DOHH2 (cell line): ENCODE measurements around the gene HELZ.

Experiments used
- H3F3A ChIP-seq: fragments of 200-600 bp; sonication (generic), shearing (Covaris generic); 2 replicates; pipeline ENCODE4 v1.6.0; 2016; ENCODE audit warnings: antibody characterized with exemption, mild to moderate bottlenecking; ENCODE audit not compliant: control insufficient read depth, insufficient read depth
- H3K27ac ChIP-seq: fragments of 200-600 bp; sonication (generic); 2 replicates; pipeline ENCODE4 v1.5.1; 2014; ENCODE audit warnings: low read depth, mild to moderate bottlenecking, low read length, moderate library complexity
- H3K27me3 ChIP-seq: fragments of 200-600 bp; sonication (generic); 2 replicates; pipeline ENCODE4 v1.6.1; 2014; ENCODE audit warnings: mild to moderate bottlenecking, low read length, mixed read lengths; ENCODE audit not compliant: control insufficient read depth
- H3K36me3 ChIP-seq: fragments of 200-600 bp; sonication (generic); 2 replicates; pipeline ENCODE4 v1.6.1; 2014; ENCODE audit warnings: mild to moderate bottlenecking, low read length, moderate library complexity, mixed read lengths; ENCODE audit not compliant: control insufficient read depth
- H3K4me1 ChIP-seq: fragments of 200-600 bp; sonication (generic); 2 replicates; pipeline ENCODE4 v1.6.1; 2014; ENCODE audit warnings: mild to moderate bottlenecking, low read length, mixed read lengths; ENCODE audit not compliant: control insufficient read depth
- H3K4me2 ChIP-seq: fragments of 200-600 bp; sonication (generic); 2 replicates; pipeline ENCODE4 v1.6.0; 2014; ENCODE audit warnings: mild to moderate bottlenecking, low read length, moderate library complexity
- H3K4me3 ChIP-seq: fragments of 200-600 bp; sonication (generic); 2 replicates; pipeline ENCODE4 v1.5.1; 2014; ENCODE audit warnings: mild to moderate bottlenecking, low read length, mixed read lengths
- H3K79me2 ChIP-seq: fragments of 200-600 bp; sonication (generic); 2 replicates; pipeline ENCODE4 v1.6.1; 2014; ENCODE audit warnings: mild to moderate bottlenecking, low read length, mixed read lengths; ENCODE audit not compliant: control insufficient read depth
- H3K9me2 ChIP-seq: fragments of 200-600 bp; sonication (generic); replicated peaks from 2 replicates; pipeline ENCODE4 v1.6.1; 2014; ENCODE audit warnings: mild to moderate bottlenecking, low read length, mixed read lengths; ENCODE audit not compliant: control insufficient read depth
- H3K9me3 ChIP-seq: fragments of 200-600 bp; sonication (generic); 2 replicates; pipeline ENCODE4 v1.6.1; 2014; ENCODE audit warnings: antibody characterized with exemption, low read length, mixed read lengths; ENCODE audit not compliant: control insufficient read depth, insufficient read depth
- H4K20me1 ChIP-seq: fragments of 200-600 bp; sonication (generic); 2 replicates; pipeline ENCODE4 v1.6.0; 2014; ENCODE audit warnings: low read depth, mild to moderate bottlenecking, antibody characterized with exemption, low read length, moderate library complexity; ENCODE audit not compliant: control insufficient read depth, insufficient read depth
- CTCF ChIP-seq: fragments of 200-600 bp; sonication (generic); IDR thresholded peaks from one replicate; pipeline ENCODE4 v1.5.1; 2014; ENCODE audit warnings: antibody characterized with exemption, mild to moderate bottlenecking, low read depth, low read length; ENCODE audit not compliant: poor library complexity, severe bottlenecking
- EZH2phosphoT487 ChIP-seq: fragments of 200-600 bp; sonication (generic); IDR thresholded peaks from 2 replicates; pipeline ENCODE4 v1.6.1; 2017; ENCODE audit warnings: borderline replicate concordance, mild to moderate bottlenecking, antibody characterized with exemption, low read length, moderate library complexity, mixed read lengths

The HELZ gene

GRCh38 chr17:67069603-67070136 lies 175.3 kb downstream of the HELZ start:
- Histone ChIP-seq H3K36me3 (peaks cover 3% of the 10 kb centered on the region; the same call in 1 of the 2 replicates), H3K9me3 (no peaks in the 10 kb centered on the region), H4K20me1 (no peaks in the 10 kb centered on the region), H3K79me2 (no peaks in the 10 kb centered on the region), H3K27ac (no peak overlapping the region), H3F3A (no peaks in the 10 kb centered on the region), H3K27me3 (no peaks in the 10 kb centered on the region), H3K4me3 (no peak overlapping the region), H3K4me1 (no peaks in the 10 kb centered on the region), H3K9me2 (no peaks in the 10 kb centered on the region), H3K4me2 (no peak overlapping the region)
- TF ChIP-seq CTCF, result no peak
- TF ChIP-seq EZH2phosphoT487, result no peak

DNA sequence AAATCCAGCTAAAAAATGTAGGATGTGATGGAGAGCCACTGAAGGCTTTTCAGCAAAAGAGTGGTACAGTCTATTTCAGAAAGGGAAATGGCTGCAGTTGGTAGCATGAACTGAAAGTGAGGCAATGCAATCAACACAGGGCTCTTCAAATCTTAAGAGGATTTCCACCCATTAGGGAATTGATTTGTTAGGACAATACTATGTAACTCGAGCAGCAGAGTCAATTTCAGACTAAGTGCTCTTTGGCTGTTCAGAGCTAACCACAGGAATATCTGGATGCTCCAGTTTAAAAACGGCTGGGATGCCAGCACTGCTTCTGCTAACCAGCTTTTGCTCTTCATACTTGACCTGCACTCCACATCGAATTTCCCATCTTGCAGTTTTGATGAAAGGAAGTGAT lies 176.0 kb downstream of the HELZ start:
- Histone ChIP-seq H3K79me2 (no peaks in the 10 kb centered on the region), H3K36me3 (peaks cover 2% of the 10 kb centered on the region; the same call in 1 of the 2 replicates), H3K4me3 (no peak overlapping the region), H3K27me3 (no peaks in the 10 kb centered on the region), H3K27ac (no peak overlapping the region), H4K20me1 (no peaks in the 10 kb centered on the region), H3K4me2 (no peak overlapping the region), H3K4me1 (no peaks in the 10 kb centered on the region), H3K9me2 (no peaks in the 10 kb centered on the region), H3F3A (no peaks in the 10 kb centered on the region), H3K9me3 (no peaks in the 10 kb centered on the region)
- TF ChIP-seq EZH2phosphoT487 (no peak), CTCF (no peak)

DNA sequence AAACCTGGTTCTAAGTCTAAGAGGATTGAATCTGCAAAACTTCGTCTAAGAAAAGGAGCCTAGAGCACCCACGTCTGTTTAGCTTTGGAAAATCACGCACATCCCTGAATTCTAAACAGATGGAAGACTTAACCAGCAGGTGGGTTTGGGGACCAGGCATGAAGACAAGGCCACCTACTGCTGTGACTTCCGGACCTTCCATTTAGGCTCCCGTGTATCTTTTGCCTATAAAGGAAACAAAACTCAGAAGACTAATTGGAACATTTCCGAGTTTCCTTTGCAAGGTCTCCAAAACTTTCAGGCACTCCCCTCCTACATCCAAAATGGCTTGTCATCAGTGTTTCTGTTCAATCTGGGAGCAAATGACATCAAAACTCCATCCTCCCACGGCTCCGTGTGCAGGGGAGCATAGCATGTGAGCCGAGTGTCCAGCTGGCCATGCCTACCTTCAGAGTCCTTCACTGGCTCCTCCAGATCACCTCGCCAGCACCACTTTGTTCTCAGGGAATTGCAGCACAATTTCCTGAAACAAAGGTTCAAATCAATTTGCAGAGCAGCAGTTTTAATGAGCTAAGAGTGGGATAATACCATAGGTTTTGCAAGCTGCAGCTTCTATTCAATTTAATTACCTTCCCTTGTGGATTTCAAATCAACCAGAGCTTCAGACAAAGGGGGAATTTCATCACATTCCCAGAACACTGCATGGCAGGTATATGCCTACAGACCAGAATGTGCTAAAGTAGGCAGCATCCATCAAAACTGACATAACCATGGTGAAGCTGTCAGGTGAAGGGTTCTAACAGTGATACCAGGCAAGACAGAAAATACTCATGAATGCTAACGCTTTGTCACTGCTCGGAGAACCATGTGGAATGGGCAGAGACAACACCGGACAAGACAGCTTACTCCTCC lies 177.2 kb downstream of the HELZ start:
- H3K4me3 ChIP-seq, result no peak overlapping the region
- no peak overlapping the region for H3K27ac ChIP-seq
- no peaks in the 10 kb centered on the region for H3K9me3 ChIP-seq
- no peaks in the 10 kb centered on the region for H3K4me1 ChIP-seq
- H3K4me2 ChIP-seq, result no peak overlapping the region
- no peaks in the 10 kb centered on the region for H3K9me2 ChIP-seq
- H3K27me3 ChIP-seq, result no peaks in the 10 kb centered on the region
- no peaks in the 10 kb centered on the region for H3K36me3 ChIP-seq
- no peak for TF ChIP-seq CTCF
- TF ChIP-seq EZH2phosphoT487, result no peak
- H3F3A ChIP-seq, result no peaks in the 10 kb centered on the region
- H4K20me1 ChIP-seq, result no peaks in the 10 kb centered on the region
- no peaks in the 10 kb centered on the region for H3K79me2 ChIP-seq
